ENCODE results near the gene TFDP2.
"Not testable (repeated sequence)": the region's sequence is repeated elsewhere in the genome, so short reads cannot be mapped to it uniquely, and the experiment has no call there.

The TFDP2 gene

GRCh38 chr3:142013326-142013980, 135.9 kb downstream of the TFDP2 start:
- DNase-seq, result no peak

DNA sequence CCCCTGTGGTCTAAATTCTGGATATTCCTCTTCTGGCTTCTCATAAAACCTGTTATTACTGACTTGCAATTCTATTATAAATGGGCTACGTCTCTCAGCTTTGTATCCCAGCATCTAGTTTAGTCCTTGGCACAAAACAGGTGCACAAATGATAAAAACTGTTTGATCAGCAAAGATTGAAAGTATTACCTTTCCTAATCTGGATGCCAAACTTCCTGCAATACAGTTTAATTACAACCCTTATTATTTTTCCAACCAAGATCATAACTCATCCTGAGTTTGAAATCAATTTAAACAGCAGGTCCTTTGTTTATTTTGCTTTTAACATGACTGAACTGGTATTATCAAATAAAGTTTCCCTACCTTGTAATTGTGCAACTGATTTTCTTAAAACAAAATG, 140.3 kb downstream of the TFDP2 start:
- DNase-seq, result no peak

GRCh38 chr3:142007710-142008399, 141.5 kb downstream of the TFDP2 start:
- no peak for DNase-seq

GRCh38 chr3:142004957-142005356, 144.4 kb downstream of the TFDP2 start:
- DNase-seq, result not testable (repeated sequence)

DNA sequence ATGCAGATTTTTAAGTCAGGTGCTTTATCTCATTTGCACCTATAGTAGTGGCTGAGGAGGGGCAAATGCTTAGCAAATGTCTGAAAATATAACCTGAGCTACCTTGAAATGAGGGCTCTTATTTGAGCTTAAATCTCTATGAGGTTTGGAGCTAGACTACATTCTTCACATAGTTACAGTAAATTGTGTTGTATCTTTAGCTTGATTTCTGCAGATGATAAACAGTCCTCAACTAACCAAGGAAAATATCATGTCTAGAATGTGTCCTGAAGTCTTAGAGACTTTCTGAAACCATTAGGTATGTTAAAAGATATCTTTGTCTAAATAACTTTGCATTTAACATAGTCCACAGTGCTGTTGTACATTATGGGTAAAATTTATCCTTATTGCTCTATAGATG, 145.3 kb downstream of the TFDP2 start:
- no peak for DNase-seq

- DNase-seq, result no peak
Measured at GRCh38 chr3:142003291-142003690, 146.1 kb downstream of the TFDP2 start.

DNA sequence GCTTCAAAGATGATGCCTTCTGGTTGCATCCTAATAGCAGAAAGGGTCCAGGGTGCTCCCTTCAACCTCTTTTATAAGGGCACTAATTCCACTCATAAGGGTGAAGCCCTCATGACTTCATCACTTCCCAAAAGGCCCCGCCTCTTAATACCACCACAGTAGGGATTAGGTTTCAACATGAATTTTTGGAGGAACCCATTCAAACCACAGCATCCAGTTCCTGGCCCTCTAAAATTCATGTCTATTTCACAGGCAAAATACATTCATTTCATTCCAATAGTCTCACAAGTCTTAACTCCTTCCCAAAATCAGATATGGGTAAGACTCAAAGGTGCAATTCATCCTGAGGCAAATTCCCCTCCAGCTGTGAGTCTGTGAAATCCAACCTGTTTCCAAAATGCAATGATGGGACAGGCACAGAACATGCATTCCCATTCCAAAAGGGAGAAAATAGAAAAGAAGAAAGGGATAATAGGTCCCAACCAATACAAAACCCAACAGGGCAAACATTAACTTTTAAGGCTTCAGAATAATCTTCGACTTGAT, 148.9 kb downstream of the TFDP2 start:
- DNase-seq, result no peak

DNA sequence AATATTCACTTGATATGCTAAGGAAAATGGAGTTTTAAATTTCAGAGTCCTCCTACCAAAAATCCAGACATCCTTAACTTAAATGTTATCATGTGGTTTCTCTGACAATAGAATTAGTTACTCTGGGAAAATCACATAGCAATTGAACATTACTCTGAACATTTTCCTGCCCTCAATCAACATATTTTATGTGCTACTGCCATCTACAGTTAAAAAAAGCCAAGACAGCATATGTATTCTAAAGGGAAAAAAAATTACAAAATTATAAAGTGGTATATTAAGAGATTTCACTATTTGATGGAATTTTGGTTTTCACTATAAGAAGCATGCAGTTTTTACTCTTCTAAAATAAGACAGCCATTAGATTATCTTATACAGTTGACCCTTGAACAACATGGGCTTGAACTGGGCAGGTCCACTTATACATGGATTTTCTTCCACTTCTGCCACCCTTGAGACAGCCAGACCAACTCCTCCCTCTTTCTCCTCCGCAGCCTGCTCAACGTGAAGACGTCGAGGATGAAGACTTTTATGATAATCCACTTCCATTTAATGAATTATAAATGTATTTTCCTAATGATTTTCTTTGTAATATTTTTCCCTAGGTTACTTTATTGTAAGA, 150.6 kb downstream of the TFDP2 start:
- DNase-seq, result no peak

GRCh38 chr3:141996437-141996836, 152.9 kb downstream of the TFDP2 start:
- no peak for DNase-seq

GRCh38 chr3:141994856-141995255, 154.5 kb downstream of the TFDP2 start:
- no peak for DNase-seq

GRCh38 chr3:141992512-141992911, 156.8 kb downstream of the TFDP2 start:
- DNase-seq, result no peak

DNA sequence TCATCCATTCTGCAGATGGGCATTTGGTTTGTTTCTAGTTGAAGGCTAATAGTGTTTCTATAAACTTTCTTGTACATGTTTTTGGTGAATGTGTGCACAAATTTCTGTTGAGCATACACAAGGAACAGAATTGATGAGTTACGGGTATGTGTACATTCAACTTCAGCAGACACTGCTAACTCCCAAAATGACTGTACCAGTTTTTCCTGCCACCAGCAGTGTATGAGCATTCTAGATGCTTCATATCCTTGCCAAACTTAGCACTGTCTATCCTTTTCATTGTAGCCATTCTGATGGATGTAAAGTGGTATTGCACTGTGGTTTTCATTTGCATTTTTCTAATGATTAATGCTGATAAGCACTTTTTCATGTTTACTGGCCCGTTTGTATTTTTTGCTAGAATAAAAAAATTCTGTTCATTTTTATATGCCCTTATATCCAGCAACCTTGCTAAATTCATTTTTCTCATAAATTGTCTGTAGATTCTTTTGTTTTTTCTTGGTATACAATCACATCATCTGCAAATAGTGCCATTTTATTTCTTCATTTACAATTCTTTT, 162.7 kb downstream of the TFDP2 start:
- no peak for DNase-seq

DNA sequence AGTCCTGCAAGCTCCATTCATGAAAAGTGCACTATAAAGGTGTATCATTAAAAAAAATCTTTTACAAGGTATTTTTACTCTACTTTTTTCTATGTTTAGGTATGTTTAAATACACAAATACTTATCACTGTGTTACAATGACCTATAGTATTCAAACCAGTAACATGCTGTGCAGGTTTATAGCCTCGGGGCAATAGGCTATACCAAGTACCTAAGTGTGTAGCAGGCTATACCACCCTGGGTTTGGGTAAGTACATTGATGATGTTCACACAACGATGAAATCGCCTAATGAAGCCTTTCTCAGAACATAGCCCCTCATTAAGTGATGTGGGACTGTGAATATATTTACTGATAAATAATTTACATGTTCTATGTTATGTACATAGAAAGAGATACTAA, 168.3 kb downstream of the TFDP2 start:
- no peak for DNase-seq

GRCh38 chr3:141979050-141979671, 170.2 kb downstream of the TFDP2 start:
- no peak for DNase-seq

DNA sequence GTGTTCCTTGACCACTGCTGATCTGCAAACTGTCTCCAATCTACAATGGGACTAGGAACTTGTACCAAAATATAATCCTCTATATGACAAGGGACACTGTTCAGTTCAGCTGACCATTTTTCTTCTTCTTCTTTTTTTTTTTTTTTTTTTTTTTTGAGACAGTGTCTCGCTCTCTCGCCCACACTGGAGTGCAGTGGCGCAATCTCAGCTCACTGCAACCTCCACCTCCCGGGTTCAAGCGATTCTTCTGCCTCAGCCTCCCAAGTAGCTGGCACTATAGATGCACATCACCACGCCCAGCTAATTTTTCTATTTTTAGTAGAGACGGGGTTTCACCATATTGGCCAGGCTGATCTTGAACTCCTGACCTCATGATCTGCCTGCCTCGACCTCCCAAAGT, 174.6 kb downstream of the TFDP2 start:
- DNase-seq, result not testable (repeated sequence)

GRCh38 chr3:141972399-141972798, 176.9 kb downstream of the TFDP2 start:
- DNase-seq, result no peak

- DNase-seq, result no peak
Measured at GRCh38 chr3:141971571-141971970, 177.8 kb downstream of the TFDP2 start.

- no peak for DNase-seq
Measured at GRCh38 chr3:141969711-141970110, 179.6 kb downstream of the TFDP2 start.

GRCh38 chr3:141965471-141965870, 183.9 kb downstream of the TFDP2 start:
- no peak for DNase-seq

DNA sequence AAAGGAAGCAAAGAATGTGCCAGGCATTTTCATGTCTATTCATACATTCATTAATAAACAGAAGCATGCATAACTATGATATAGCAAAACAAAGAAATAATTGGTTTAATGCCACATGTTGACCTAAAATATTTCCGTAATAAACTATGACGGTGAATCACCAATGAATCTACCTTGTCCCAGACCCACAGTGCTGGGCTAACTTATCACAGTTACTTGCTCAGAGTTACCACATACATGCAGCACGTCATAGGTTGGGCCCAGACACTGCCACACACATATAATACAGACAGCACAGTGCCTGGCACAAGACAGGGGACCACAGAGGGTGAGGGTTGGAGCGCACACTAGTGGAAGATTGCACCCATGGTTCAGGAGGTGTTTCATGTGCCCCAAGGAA, 186.0 kb downstream of the TFDP2 start:
- no peak for DNase-seq

DNA sequence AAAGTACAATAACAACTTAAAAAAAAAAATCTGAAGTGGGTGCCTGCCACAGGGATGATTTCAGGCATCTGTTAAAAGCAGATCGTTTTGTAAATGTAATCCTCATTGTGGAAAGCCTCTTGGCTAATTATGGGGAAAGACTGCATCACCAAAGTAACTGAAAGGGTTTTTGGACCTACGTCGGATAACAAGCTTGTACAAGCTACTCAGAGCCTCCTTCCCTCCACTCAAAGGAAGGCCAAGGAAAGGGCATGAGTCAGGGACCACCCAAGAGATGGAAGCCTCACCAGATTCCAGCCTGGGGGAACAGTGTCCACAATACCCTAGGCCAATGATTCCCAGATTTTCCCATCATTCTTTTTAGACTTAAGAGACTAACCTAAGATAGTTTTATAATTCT, 188.6 kb downstream of the TFDP2 start:
- no peak for DNase-seq

GRCh38 chr3:141959589-141960554, 189.5 kb downstream of the TFDP2 start:
- no peak for DNase-seq
